HL-60 (cell line): Measurements from ENCODE around the gene HLA-G.

ENCODE experiments used
- GABPA ChIP-seq: IDR thresholded peaks from 2 replicates; pipeline ENCODE4 v1.6.1; 2012; ENCODE audit warnings: low read depth
- POLR2AphosphoS5 ChIP-seq: IDR thresholded peaks from 2 replicates; pipeline ENCODE4 v1.6.1; 2012; ENCODE audit warnings: low read depth
- SPI1 ChIP-seq: IDR thresholded peaks from 2 replicates; pipeline ENCODE4 v1.6.1; 2012; ENCODE audit warnings: low read depth, mild to moderate bottlenecking, borderline replicate concordance
- TF ChIP-seq, protein P1 (sequence below): IDR thresholded peaks from one replicate; pipeline ENCODE4 v1.5.1; 2011; ENCODE audit warnings: low read length, control low read depth, inconsistent platforms; ENCODE audit not compliant: insufficient read depth
- TF ChIP-seq, protein P2 (sequence below): IDR thresholded peaks from 2 replicates; pipeline ENCODE4 v1.6.1; 2012; ENCODE audit warnings: low read depth; ENCODE audit not compliant: insufficient replicate concordance

DNA sequence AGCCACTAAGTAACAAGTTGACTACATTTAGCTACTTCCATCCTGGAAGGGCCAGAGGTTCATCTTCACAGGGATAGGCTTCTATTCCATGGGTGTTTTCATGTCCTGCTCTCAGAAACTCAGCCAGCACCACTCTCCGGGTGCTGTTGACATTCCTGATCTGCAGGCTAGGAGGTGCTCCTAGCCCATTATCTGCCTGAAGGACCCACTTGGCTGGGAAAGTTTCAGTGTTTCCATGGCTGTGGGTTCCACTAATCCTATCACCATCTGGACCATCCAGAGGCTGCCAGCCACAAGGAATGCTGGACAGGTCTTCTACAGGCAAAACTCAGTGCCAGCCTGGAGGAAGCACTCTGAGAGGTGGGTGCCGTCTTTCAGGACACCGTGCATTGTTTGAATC is 45.2 kb downstream of the HLA-G start:
- TF ChIP-seq, protein P1, sequence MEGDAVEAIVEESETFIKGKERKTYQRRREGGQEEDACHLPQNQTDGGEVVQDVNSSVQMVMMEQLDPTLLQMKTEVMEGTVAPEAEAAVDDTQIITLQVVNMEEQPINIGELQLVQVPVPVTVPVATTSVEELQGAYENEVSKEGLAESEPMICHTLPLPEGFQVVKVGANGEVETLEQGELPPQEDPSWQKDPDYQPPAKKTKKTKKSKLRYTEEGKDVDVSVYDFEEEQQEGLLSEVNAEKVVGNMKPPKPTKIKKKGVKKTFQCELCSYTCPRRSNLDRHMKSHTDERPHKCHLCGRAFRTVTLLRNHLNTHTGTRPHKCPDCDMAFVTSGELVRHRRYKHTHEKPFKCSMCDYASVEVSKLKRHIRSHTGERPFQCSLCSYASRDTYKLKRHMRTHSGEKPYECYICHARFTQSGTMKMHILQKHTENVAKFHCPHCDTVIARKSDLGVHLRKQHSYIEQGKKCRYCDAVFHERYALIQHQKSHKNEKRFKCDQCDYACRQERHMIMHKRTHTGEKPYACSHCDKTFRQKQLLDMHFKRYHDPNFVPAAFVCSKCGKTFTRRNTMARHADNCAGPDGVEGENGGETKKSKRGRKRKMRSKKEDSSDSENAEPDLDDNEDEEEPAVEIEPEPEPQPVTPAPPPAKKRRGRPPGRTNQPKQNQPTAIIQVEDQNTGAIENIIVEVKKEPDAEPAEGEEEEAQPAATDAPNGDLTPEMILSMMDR = no peak
- TF ChIP-seq POLR2AphosphoS5 (no peak), SPI1 (no peak), GABPA (no peak)
- TF ChIP-seq, protein P2, sequence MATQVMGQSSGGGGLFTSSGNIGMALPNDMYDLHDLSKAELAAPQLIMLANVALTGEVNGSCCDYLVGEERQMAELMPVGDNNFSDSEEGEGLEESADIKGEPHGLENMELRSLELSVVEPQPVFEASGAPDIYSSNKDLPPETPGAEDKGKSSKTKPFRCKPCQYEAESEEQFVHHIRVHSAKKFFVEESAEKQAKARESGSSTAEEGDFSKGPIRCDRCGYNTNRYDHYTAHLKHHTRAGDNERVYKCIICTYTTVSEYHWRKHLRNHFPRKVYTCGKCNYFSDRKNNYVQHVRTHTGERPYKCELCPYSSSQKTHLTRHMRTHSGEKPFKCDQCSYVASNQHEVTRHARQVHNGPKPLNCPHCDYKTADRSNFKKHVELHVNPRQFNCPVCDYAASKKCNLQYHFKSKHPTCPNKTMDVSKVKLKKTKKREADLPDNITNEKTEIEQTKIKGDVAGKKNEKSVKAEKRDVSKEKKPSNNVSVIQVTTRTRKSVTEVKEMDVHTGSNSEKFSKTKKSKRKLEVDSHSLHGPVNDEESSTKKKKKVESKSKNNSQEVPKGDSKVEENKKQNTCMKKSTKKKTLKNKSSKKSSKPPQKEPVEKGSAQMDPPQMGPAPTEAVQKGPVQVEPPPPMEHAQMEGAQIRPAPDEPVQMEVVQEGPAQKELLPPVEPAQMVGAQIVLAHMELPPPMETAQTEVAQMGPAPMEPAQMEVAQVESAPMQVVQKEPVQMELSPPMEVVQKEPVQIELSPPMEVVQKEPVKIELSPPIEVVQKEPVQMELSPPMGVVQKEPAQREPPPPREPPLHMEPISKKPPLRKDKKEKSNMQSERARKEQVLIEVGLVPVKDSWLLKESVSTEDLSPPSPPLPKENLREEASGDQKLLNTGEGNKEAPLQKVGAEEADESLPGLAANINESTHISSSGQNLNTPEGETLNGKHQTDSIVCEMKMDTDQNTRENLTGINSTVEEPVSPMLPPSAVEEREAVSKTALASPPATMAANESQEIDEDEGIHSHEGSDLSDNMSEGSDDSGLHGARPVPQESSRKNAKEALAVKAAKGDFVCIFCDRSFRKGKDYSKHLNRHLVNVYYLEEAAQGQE = no peak
